Transverse colon (tissue), 4 donors: ENCODE results near the gene CEP63. TPM values are rescaled to one million over a fixed set of nuclear protein-coding genes. Genes with fewer than 3 reads are reported as not detected.

Source experiments
- DNase-seq: peaks from one replicate; pipeline ENCODE4 v3.0.0-alpha.2; 2019
- H3K27ac ChIP-seq, 4 donors: fragments of 200-600 bp; sonication (generic); 2 replicates each; pipeline ENCODE4 v1.5.1; 2016 to 2018; ENCODE audit warnings: inconsistent platforms in 4 of 4
- H3K27me3 ChIP-seq: fragments of 200-600 bp; sonication (generic); 2 replicates; pipeline ENCODE4 v1.5.1; 2017; ENCODE audit warnings: inconsistent platforms
- H3K36me3 ChIP-seq, 4 donors: fragments of 200-600 bp; sonication (generic); 2 replicates each; pipeline ENCODE4 v1.5.1; 2017 to 2019; ENCODE audit warnings: inconsistent platforms in 4 of 4
- H3K4me1 ChIP-seq, 4 donors: fragments of 200-600 bp; sonication (generic); 2 replicates each; pipeline ENCODE4 v1.5.1; 2017 to 2020; ENCODE audit warnings: inconsistent platforms in 4 of 4
- H3K4me3 ChIP-seq, 4 donors: fragments of 200-600 bp; sonication (generic); 1 replicate in 1 of 4; 2 replicates in 3 of 4; pipeline versions ENCODE4 v1.5.1 to v1.6.1; 2017 to 2019; ENCODE audit warnings: inconsistent platforms in 4 of 4
- H3K9me3 ChIP-seq, 2 donors: fragments of 200-600 bp; sonication (generic); 2 replicates each; pipeline ENCODE4 v1.5.1; 2017 to 2019; ENCODE audit warnings: inconsistent platforms in 2 of 2
- EP300 ChIP-seq: sonication (generic); formaldehyde crosslinking; IDR thresholded peaks from one replicate; pipeline ENCODE4 v1.6.1; 2017; ENCODE audit warnings: antibody characterized with exemption, low read depth
- POLR2A ChIP-seq: fragments of 450-650 bp; IDR thresholded peaks from one replicate; pipeline ENCODE4 v1.6.1; 2016; ENCODE audit warnings: antibody characterized with exemption, mild to moderate bottlenecking, moderate library complexity
- POLR2AphosphoS5 ChIP-seq, 3 donors: sonication (generic); formaldehyde crosslinking; IDR thresholded peaks; one replicate each; pipeline ENCODE4 v1.6.1; 2016; ENCODE audit warnings: antibody characterized with exemption in 3 of 3
- WGBS, 2 donors: methylation state at CpG; one replicate each; pipeline ENCODE4 v1.1.5; 2018; ENCODE audit warnings: low coverage in 1 of 2; 5-methylcytosine and 5-hydroxymethylcytosine counted together
- in situ Hi-C, 4 donors: fragments of 200-750 bp; cut with MboI; loops; one replicate each; pipeline versions ENCODE4 v1.15.0 to v1.15.1; 2017; ENCODE audit warnings: low sequenced_read_pairs in 3 of 4, low pct_ligation_motif_present in 1 of 4, low pct_unique_long_range_greater_than_20kb in 1 of 4
- intact Hi-C: fragments of 100-400 bp; cut with DNase I; formaldehyde crosslinking; loops from one replicate; pipeline ENCODE4 v1.15.1; 2023; ENCODE audit warnings: low total_unique reads
- total RNA-seq, 4 donors: library from RNA; depleted of rRNA; stranded (reverse); fragments of >200 nt; gene quantifications; one replicate each; pipeline ENCODE4 v1.1.0, GENCODE V29; 2016
- TF ChIP-seq, protein P1 (sequence below), 5 experiments: fragments of 200-600 bp in 3 of 5; fragments of 450-650 bp in 2 of 5; sonication (generic) in 3 of 5; IDR thresholded peaks; 1 replicate in 2 of 5; 2 replicates in 3 of 5; pipeline ENCODE4 v1.5.1; 2016 to 2017; ENCODE audit warnings: antibody characterized with exemption in 5 of 5, inconsistent platforms in 3 of 5, mild to moderate bottlenecking in 2 of 5, moderate library complexity in 1 of 5

Gene CEP63
- total RNA-seq = 10 to 100 TPM; 12.1 to 29.2 (median 16.9) TPM

DNA sequence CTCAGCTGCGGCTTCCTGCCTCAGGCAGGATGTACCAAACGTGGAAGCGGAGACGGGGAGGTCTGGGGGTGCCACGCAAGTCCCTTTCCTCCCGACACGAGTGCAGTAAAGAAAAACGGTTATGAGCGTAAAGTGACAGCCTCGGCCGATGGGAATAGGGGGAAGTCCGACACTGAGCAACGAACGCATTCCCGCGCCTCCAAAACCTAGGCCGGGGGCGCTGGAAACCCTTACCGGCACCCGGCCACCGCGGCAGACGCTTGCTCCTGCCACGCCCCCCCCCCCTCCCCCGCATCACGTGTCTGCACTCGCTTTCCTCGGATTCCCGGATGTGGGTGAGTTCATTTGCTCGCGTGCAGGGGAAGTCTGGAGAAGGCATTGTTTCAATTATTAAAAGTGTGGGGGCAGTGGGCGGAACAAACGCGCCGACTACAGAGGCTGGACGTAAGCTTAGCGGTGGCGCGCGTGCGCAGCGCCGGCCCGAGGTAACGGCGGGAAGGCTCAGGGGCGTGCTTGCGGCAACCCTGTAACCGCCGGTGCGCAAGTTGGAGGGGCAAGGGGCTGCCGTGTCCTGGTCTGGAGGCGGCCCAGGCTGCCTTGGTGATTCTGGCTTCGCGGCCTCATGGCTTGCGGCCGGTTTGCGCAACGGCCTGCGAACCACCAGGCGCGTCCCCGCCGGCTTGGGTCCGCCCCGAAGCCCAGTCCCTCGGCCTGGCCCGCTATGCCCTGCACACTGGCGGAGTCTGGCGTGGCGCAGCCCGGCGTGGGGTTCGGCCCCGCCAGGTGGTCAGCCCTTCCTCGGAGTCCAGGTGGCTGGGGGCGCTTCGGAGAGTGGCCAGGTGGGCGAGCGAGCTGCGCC lies at the start of gene CEP63, which contains the start of gene ANAPC13:
Gene CEP63, plus strand, starts transcription at position 340 of the 859 bp plus-strand sequence. CDS start 9,264 bp downstream, outside the sequence.
Gene ANAPC13, minus strand, starts transcription at position 268 of the 859 bp plus-strand sequence. CDS start 3,081 bp downstream, outside the sequence.
- Histone ChIP-seq H3K27ac (peak within 1 kb of the TSS; percentile 94 to 97 (median 97)), H3K9me3 (no peaks in the 10 kb centered on the region), H3K27me3 (no peaks in the 10 kb centered on the region), H3K36me3 (peaks cover 0 to 12% (median 4%) of the 10 kb centered on the region in 4 donors), H3K4me3 (peak within 1 kb of the TSS; percentile 72 to 81 (median 78)), H3K4me1 (peaks cover 6 to 32% (median 26%) of the 10 kb centered on the region in 4 donors)
- TF ChIP-seq POLR2AphosphoS5 (IDR thresholded peaks at IDR 0.05) = peak in 2 of 3 donors; percentile 75 to 84
- TF ChIP-seq, protein P1, sequence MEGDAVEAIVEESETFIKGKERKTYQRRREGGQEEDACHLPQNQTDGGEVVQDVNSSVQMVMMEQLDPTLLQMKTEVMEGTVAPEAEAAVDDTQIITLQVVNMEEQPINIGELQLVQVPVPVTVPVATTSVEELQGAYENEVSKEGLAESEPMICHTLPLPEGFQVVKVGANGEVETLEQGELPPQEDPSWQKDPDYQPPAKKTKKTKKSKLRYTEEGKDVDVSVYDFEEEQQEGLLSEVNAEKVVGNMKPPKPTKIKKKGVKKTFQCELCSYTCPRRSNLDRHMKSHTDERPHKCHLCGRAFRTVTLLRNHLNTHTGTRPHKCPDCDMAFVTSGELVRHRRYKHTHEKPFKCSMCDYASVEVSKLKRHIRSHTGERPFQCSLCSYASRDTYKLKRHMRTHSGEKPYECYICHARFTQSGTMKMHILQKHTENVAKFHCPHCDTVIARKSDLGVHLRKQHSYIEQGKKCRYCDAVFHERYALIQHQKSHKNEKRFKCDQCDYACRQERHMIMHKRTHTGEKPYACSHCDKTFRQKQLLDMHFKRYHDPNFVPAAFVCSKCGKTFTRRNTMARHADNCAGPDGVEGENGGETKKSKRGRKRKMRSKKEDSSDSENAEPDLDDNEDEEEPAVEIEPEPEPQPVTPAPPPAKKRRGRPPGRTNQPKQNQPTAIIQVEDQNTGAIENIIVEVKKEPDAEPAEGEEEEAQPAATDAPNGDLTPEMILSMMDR (IDR thresholded peaks at IDR 0.05) = peak in 1 of 5 experiments; percentile 26
- peak; percentile 72 for TF ChIP-seq POLR2A
- no peak for TF ChIP-seq EP300
- intact Hi-C loops = no loop called here
- DNase-seq = peak; percentile 95
- in situ Hi-C loops = no loop called here
- WGBS, 2 donors = 0 to 1% methylated on average over 5 to 48 of the region's 81 CpGs

DNA sequence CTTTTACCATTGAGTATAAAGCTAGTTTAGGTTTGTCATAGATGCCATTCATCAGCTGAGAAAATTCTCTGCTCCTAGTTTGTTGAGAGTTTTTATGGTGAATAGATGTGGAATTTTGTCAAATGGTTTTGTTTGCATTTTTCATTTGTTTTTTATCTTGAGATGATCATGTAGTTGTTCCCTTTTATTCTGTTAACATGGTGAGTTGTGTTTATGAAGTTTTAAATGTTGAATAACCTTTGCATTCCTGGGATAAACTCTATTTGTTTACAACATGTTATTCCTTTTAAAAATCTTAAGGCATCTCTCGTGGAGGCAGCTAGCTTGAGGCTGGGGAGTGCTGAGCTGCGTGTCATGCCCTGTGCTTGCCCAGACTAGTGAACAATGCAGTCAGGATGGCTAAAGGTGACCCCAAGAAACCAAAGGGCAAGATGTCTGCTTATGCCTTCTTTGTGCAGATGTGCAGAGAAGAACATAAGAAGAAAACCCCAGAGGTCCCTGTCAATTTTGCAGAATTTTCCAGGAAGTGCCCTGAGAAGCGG lies 48.6 kb upstream of the CEP63 start:
- in situ Hi-C loops = no loop called here
- TF ChIP-seq POLR2AphosphoS5 (IDR thresholded peaks at IDR 0.05) (no peak), EP300 (no peak), POLR2A (no peak)
- TF ChIP-seq, protein P1 (IDR thresholded peaks at IDR 0.05) = no peak
- 81 to 100% methylated on average over 1 to 3 of the region's 3 CpGs for WGBS, 2 donors

DNA sequence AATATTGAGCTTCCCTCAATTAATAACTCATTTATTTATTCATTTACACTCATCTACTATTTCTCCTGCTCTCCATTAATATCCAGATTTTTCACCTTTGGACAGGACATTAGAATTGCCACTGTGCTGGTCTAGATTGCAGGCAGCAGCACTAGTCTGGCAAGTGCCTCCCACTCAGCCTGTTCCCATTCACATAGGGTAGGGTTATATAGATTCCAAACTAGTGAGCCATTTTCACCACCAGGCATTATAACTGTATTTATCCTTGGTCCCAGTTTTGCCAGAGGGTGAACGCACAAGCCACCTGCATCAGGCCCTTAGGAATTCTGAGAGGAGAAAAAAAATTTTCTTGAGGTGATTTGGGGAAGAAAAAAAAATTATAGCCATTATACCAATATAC lies 44.5 kb upstream of the CEP63 start:
- DNase-seq = no peak
- Histone ChIP-seq H3K27me3 (no peaks in the 10 kb centered on the region), H3K36me3 (no peaks in the 10 kb centered on the region), H3K4me3 (no peak overlapping the region), H3K4me1 (peaks cover 0 to 8% (median 0%) of the 10 kb centered on the region in 4 donors), H3K9me3 (no peaks in the 10 kb centered on the region), H3K27ac (no peak overlapping the region)
- WGBS, 2 donors = 61 to 85% methylated on average over 1 of the region's 1 CpG
- no peak for TF ChIP-seq POLR2AphosphoS5 (IDR thresholded peaks at IDR 0.05)
- no peak for TF ChIP-seq POLR2A
- TF ChIP-seq, protein P1 (IDR thresholded peaks at IDR 0.05) = no peak
- no peak for TF ChIP-seq EP300
- intact Hi-C loops = no loop called here
- in situ Hi-C loops = no loop called here

More for the DNA sequence above, 48.6 kb upstream of the CEP63 start:
- no peak overlapping the region for H3K4me3 ChIP-seq
- no peak overlapping the region for H3K27ac ChIP-seq
- no peaks in the 10 kb centered on the region for H3K9me3 ChIP-seq
- no peaks in the 10 kb centered on the region for H3K4me1 ChIP-seq
- intact Hi-C loops = no loop called here
- H3K36me3 ChIP-seq = no peaks in the 10 kb centered on the region
- no peak for DNase-seq
- H3K27me3 ChIP-seq = no peaks in the 10 kb centered on the region

DNA sequence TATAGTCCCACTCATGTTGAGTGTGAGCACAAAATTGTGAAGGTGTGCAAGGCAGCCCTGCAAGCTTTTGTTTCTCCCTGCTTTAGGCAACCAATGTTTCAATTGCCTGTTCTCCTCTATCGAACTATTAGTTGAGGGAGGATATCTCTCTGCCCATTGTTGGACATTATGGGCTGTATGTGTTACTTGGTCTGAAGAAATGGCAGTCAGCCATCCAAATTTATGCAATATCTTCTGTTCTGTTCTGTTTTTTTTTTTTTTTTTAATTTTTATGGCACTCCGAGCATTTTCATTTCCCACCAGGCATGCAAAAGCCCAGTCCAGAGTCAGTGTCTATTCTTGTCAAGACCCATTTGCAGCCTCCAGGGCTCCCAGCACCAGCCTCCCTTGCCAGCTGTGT lies 44.0 kb upstream of the CEP63 start:
- H3K4me1 ChIP-seq = peaks cover 0 to 8% (median 0%) of the 10 kb centered on the region in 4 donors
- H3K36me3 ChIP-seq = no peaks in the 10 kb centered on the region
- H3K27me3 ChIP-seq = no peaks in the 10 kb centered on the region
- 87 to 100% methylated on average over 2 of the region's 2 CpGs for WGBS, 2 donors
- no peaks in the 10 kb centered on the region for H3K9me3 ChIP-seq
- H3K27ac ChIP-seq = no peak overlapping the region
- DNase-seq = no peak
- in situ Hi-C loops (no loop called here), intact Hi-C loops (no loop called here)
- no peak overlapping the region for H3K4me3 ChIP-seq
- TF ChIP-seq POLR2A (no peak), POLR2AphosphoS5 (IDR thresholded peaks at IDR 0.05) (no peak), EP300 (no peak)
- TF ChIP-seq, protein P1 (IDR thresholded peaks at IDR 0.05) = no peak
